ENCODE measurements around the gene PRDM10.

GRCh38 chr11:129999407-129999806, 3.2 kb downstream of the PRDM10 start:
- TF ChIP-seq TEAD1 (CRISPR knock-in tag; IDR thresholded peaks at IDR 0.05) = no peak
- TF ChIP-seq CBFB (CRISPR knock-in tag; IDR thresholded peaks at IDR 0.05; ENCODE audit: low read depth) = no peak
- no peak for TF ChIP-seq ESRRA (CRISPR knock-in tag; IDR thresholded peaks at IDR 0.05; ENCODE audit: borderline replicate concordance)
- TF ChIP-seq EMX1 (CRISPR knock-in tag; IDR thresholded peaks at IDR 0.05) = no peak
